ENCODE measurements around the gene SAMSN1.
"Not testable (repeated sequence)": the region's sequence is repeated elsewhere in the genome, so short reads cannot be mapped to it uniquely, and the experiment has no call there.

SAMSN1 gene

DNA sequence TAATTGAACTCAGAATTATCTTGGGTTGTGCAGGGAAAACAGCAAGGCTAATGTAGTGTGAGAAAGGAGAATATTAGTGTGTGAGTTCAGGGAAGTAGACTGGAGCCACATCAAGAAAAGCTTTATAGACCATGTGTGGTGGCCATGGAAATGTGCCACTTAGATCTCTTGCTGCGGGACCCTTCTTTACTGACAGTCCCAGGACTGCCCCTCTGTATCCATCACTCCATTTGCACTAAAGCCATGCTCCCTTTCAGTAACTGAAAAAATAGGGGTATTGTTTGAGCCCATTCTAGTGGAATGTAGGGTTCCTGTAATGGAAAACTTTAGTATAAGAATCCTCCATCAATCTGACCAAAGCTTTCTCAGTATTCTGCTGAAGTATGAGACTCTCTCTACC is 32.3 kb downstream of the SAMSN1 start:
- no peak overlapping the region for H3K4me3 ChIP-seq (ENCODE audit: low read depth, low read length)
- in situ Hi-C loops (cut with HindIII; ENCODE audit: low sequenced_read_pairs) = no loop called here
- TF ChIP-seq, protein P1, sequence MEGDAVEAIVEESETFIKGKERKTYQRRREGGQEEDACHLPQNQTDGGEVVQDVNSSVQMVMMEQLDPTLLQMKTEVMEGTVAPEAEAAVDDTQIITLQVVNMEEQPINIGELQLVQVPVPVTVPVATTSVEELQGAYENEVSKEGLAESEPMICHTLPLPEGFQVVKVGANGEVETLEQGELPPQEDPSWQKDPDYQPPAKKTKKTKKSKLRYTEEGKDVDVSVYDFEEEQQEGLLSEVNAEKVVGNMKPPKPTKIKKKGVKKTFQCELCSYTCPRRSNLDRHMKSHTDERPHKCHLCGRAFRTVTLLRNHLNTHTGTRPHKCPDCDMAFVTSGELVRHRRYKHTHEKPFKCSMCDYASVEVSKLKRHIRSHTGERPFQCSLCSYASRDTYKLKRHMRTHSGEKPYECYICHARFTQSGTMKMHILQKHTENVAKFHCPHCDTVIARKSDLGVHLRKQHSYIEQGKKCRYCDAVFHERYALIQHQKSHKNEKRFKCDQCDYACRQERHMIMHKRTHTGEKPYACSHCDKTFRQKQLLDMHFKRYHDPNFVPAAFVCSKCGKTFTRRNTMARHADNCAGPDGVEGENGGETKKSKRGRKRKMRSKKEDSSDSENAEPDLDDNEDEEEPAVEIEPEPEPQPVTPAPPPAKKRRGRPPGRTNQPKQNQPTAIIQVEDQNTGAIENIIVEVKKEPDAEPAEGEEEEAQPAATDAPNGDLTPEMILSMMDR (IDR thresholded peaks at IDR 0.05; ENCODE audit: low read depth, low read length) = no peak
- DNase-seq (ENCODE audit: low read depth, low spot score) = no peak

DNA sequence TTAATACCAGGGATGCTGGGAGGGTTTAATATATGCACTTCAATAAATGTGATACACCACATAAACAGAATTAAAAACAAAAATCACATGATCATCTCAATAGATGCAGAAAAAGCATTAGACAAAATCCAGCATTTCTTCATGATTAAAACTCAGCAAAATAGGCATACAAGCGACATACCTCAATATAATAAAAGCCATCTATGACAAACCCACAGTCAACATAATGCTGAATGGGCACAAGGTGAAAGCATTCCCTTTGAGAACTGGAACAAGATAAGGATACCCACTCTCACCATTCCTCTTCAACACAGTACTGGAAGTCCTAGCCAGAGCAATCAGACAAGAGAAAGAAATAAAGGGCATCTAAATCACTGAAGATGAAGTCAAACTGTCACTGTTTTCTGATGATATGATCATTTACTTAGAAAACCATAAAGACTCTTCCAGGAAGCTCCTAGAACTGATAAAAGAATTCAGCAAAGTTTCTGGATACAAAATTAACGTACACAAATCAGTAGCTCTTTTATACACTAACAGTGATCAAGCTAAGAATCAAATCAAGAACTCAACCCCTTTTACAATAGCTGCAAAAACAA is 39.2 kb downstream of the SAMSN1 start:
- H3K4me3 ChIP-seq (ENCODE audit: low read depth, low read length); in situ Hi-C loops (cut with HindIII; ENCODE audit: low sequenced_read_pairs); DNase-seq (ENCODE audit: low read depth, low spot score): not testable (repeated sequence)

DNA sequence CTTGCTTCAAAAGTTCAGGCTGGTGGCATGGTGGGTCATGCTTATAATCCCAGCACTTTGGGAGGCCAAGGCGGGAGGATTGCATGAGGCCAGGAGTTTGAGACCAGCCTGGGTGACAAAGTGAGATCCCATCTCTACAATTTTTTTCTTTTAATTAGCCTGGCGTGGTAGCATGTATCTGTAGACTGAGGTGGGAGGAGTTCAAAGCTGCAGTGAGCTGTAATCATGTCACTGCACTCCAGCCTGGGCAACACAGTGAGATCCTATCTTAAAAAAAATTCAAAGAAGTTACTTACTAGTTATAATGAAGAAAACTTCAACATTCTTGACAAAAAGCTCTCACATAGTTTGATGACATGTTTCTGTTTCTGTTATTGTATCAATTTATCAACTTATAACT is 45.2 kb downstream of the SAMSN1 start:
- TF ChIP-seq, protein P1 (IDR thresholded peaks at IDR 0.05; ENCODE audit: low read depth, low read length) = no peak
- no peak for DNase-seq (ENCODE audit: low read depth, low spot score)
- in situ Hi-C loops (cut with HindIII; ENCODE audit: low sequenced_read_pairs) = no loop called here
- no peak overlapping the region for H3K4me3 ChIP-seq (ENCODE audit: low read depth, low read length)

- in situ Hi-C loops (cut with HindIII; ENCODE audit: low sequenced_read_pairs) = no loop called here
- no peak for DNase-seq (ENCODE audit: low read depth, low spot score)
- TF ChIP-seq, protein P1 (IDR thresholded peaks at IDR 0.05; ENCODE audit: low read depth, low read length) = no peak
- H3K4me3 ChIP-seq (ENCODE audit: low read depth, low read length) = no peak overlapping the region
These were observed 46.8 kb downstream of the SAMSN1 start for GRCh38 chr21:14499316-14499715.

DNA sequence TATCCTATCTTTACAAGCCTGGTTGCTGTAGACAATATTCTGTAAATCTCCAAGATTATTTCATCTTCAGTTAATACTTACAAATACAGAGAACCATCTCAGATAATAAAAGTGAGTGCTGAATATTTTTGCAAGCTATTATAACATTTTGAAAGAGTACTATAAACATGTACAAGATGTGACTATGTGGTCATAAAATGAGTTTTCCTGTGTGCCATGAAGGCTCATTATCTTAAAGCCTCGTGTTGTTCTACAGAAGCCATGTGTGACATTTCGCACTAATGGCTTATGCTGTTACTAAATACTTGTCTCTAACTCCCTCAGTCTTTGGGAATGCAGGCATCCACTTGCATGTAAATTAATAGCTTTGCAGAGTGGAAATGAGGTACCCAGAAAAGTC is 48.3 kb downstream of the SAMSN1 start:
- DNase-seq (ENCODE audit: low read depth, low spot score) = no peak
- no peak overlapping the region for H3K4me3 ChIP-seq (ENCODE audit: low read depth, low read length)
- in situ Hi-C loops (cut with HindIII; ENCODE audit: low sequenced_read_pairs) = no loop called here
- TF ChIP-seq, protein P1 (IDR thresholded peaks at IDR 0.05; ENCODE audit: low read depth, low read length) = no peak

DNA sequence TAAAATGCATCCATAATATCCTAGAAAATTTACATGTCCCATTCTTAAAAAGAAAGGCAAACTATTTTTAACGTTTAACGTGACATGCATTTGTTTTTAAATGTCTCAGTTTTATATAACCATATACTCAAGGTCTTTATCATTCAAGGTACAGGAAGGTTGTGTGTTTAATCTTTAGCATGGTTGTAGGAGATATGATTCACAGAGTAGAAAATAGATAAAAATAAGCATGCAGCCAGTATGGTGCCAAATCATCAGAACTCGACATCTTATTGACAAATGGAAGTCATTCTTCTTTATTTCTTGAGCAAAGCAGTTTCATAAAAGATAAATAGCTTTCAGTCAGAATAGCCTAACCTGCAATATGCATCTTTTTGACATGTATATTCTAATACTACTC is 51.0 kb downstream of the SAMSN1 start:
- in situ Hi-C loops (cut with HindIII; ENCODE audit: low sequenced_read_pairs) = no loop called here
- TF ChIP-seq, protein P1 (IDR thresholded peaks at IDR 0.05; ENCODE audit: low read depth, low read length) = no peak
- H3K4me3 ChIP-seq (ENCODE audit: low read depth, low read length) = no peak overlapping the region
- no peak for DNase-seq (ENCODE audit: low read depth, low spot score)

DNA sequence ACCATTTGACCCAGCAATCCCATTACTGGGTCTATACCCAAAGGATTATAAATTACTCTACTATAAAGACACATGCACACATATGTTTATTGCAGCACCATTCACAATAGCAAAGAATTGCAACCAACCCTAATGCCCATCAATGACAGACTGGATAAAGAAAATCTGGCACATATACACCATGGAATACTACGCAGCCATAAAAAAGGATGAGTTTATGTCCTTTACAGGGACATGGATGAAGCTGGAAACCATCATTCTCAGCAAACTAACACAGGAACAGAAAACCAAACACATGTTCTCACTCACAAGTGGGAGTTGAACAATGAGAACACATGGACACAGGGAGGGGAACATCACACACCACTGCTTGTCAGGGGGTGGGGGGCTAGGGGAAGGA is 51.9 kb downstream of the SAMSN1 start:
- H3K4me3 ChIP-seq (ENCODE audit: low read depth, low read length); DNase-seq (ENCODE audit: low read depth, low spot score); in situ Hi-C loops (cut with HindIII; ENCODE audit: low sequenced_read_pairs): not testable (repeated sequence)

- H3K4me3 ChIP-seq (ENCODE audit: low read depth, low read length) = no peak overlapping the region
- in situ Hi-C loops (cut with HindIII; ENCODE audit: low sequenced_read_pairs) = no loop called here
- TF ChIP-seq, protein P1 (IDR thresholded peaks at IDR 0.05; ENCODE audit: low read depth, low read length) = no peak
- no peak for DNase-seq (ENCODE audit: low read depth, low spot score)
These were observed 52.4 kb downstream of the SAMSN1 start for GRCh38 chr21:14493731-14494130.

Data from astrocyte of the spinal cord (primary cell).